GM03348 (cell line): ENCODE data around the gene GALK2.
A peak's percentile ranks its signal among the peaks of the same experiment; 100 is the strongest.

Source experiments
- DNase-seq: peaks from one replicate; pipeline ENCODE4 v3.0.0; 2012; ENCODE audit warnings: low spot score

The GALK2 gene

GRCh38 chr15:49282366-49282765 is 112.3 kb downstream of the GALK2 start:
- DNase-seq, result peak; percentile 79

GRCh38 chr15:49286649-49287404 is 116.8 kb downstream of the GALK2 start:
- DNase-seq, result no peak

GRCh38 chr15:49287481-49287880 is 117.4 kb downstream of the GALK2 start:
- DNase-seq, result no peak

- peak; percentile 7 for DNase-seq
Observed at GRCh38 chr15:49288391-49288790, 118.3 kb downstream of the GALK2 start.

GRCh38 chr15:49290191-49290590 is 120.1 kb downstream of the GALK2 start:
- DNase-seq, result no peak

GRCh38 chr15:49293941-49294340 is 123.9 kb downstream of the GALK2 start:
- DNase-seq, result no peak

- no peak for DNase-seq
Observed at GRCh38 chr15:49296258-49296657, 126.2 kb downstream of the GALK2 start.

- no peak for DNase-seq
Observed at GRCh38 chr15:49297584-49297983, 127.5 kb downstream of the GALK2 start.

- no peak for DNase-seq
Observed at GRCh38 chr15:49300856-49301255, 130.8 kb downstream of the GALK2 start.

GRCh38 chr15:49301562-49301961 is 131.5 kb downstream of the GALK2 start:
- peak; percentile 24 for DNase-seq

GRCh38 chr15:49303003-49303402 is 133.0 kb downstream of the GALK2 start:
- DNase-seq, result no peak

- DNase-seq, result no peak
Observed at GRCh38 chr15:49306551-49306950, 136.5 kb downstream of the GALK2 start.

GRCh38 chr15:49308686-49309085 is 138.6 kb downstream of the GALK2 start:
- DNase-seq, result no peak

- no peak for DNase-seq
Observed at GRCh38 chr15:49309889-49310288, 139.8 kb downstream of the GALK2 start.

GRCh38 chr15:49313650-49314049 is 143.6 kb downstream of the GALK2 start:
- DNase-seq, result peak; percentile 62

GRCh38 chr15:49314716-49315115 is 144.7 kb downstream of the GALK2 start:
- DNase-seq, result no peak

GRCh38 chr15:49315391-49315823 is 145.4 kb downstream of the GALK2 start:
- DNase-seq, result no peak

- no peak for DNase-seq
Observed at GRCh38 chr15:49320351-49320750, 150.3 kb downstream of the GALK2 start.

- DNase-seq, result no peak
Observed at GRCh38 chr15:49323207-49323606, 153.2 kb downstream of the GALK2 start.

GRCh38 chr15:49327927-49328326 is 157.9 kb downstream of the GALK2 start:
- DNase-seq, result no peak

- no peak for DNase-seq
Observed at GRCh38 chr15:49328941-49329340, 158.9 kb downstream of the GALK2 start.

- DNase-seq, result peak; percentile 9
Observed at GRCh38 chr15:49330166-49330565, 160.1 kb downstream of the GALK2 start.

GRCh38 chr15:49331442-49331841 is 161.4 kb downstream of the GALK2 start:
- DNase-seq, result peak; percentile 13

- no peak for DNase-seq
Observed at GRCh38 chr15:49331951-49332350, 161.9 kb downstream of the GALK2 start.
